Common myeloid progenitor, CD34-positive (primary cell): ENCODE results near the gene STARD9.

Experiments
- CTCF ChIA-PET: fragments of 350-600 bp; sonication (Branson Sonifier 250); formaldehyde crosslinking; loops from one replicate; lab custom pipeline; 2021; ENCODE audit warnings: antibody characterized with exemption; lab: Charles Lee
- POLR2A ChIA-PET: fragments of 350-600 bp; sonication (Branson Sonifier 250); formaldehyde crosslinking; loops from one replicate; lab custom pipeline; 2021; ENCODE audit warnings: antibody characterized with exemption; lab: Charles Lee
- DNase-seq, 3 donors: peaks; one replicate each; pipeline versions ENCODE4 v3.0.0 to v3.0.0-alpha.2; 2013
- H3K27ac ChIP-seq, 2 experiments: 1 replicate in 1 of 2; 2 replicates in 1 of 2; pipeline ENCODE4 v1.7.0; 2013; ENCODE audit warnings: inconsistent platforms in 2 of 2, low read length in 2 of 2, mild to moderate bottlenecking in 2 of 2, low read depth in 1 of 2, moderate library complexity in 1 of 2; ENCODE audit not compliant: severe bottlenecking in 2 of 2, insufficient read depth in 1 of 2, poor library complexity in 1 of 2
- H3K27me3 ChIP-seq, 5 experiments: replicated peaks in 2 of 5; 1 replicate in 3 of 5; 2 replicates in 2 of 5; pipeline versions ENCODE4 v1.6.1 to v1.7.0; 2013; ENCODE audit warnings: low read length in 4 of 5, mild to moderate bottlenecking in 2 of 5, moderate library complexity in 2 of 5, inconsistent platforms in 1 of 5; ENCODE audit not compliant: insufficient read depth in 5 of 5, control insufficient read depth in 4 of 5
- H3K36me3 ChIP-seq, 4 experiments: 1 replicate in 2 of 4; 2 replicates in 2 of 4; pipeline versions ENCODE4 v1.6.1 to v1.7.0; 2013; ENCODE audit warnings: low read length in 3 of 4, control low read depth in 1 of 4, mild to moderate bottlenecking in 1 of 4; ENCODE audit not compliant: control insufficient read depth in 4 of 4, insufficient read depth in 4 of 4
- H3K4me1 ChIP-seq, 4 experiments: 1 replicate in 3 of 4; 2 replicates in 1 of 4; pipeline versions ENCODE4 v1.6.1 to v1.7.1; 2013; ENCODE audit warnings: low read length in 3 of 4, mild to moderate bottlenecking in 3 of 4, control low read depth in 1 of 4, inconsistent platforms in 1 of 4, moderate library complexity in 1 of 4; ENCODE audit not compliant: control insufficient read depth in 4 of 4, insufficient read depth in 4 of 4; ENCODE audit errors: control extremely low read depth in 1 of 4
- H3K4me3 ChIP-seq, 7 experiments: 1 replicate in 4 of 7; 2 replicates in 3 of 7; pipeline versions ENCODE4 v1.5.1 to v1.7.0; 2013; ENCODE audit warnings: mild to moderate bottlenecking in 7 of 7, low read length in 6 of 7, moderate library complexity in 6 of 7, inconsistent platforms in 2 of 7, low read depth in 2 of 7, control low read depth in 1 of 7; ENCODE audit not compliant: insufficient read depth in 4 of 7, control insufficient read depth in 1 of 7; ENCODE audit errors: extremely low read depth in 1 of 7
- H3K9me3 ChIP-seq, 5 experiments: 1 replicate in 4 of 5; 2 replicates in 1 of 5; pipeline versions ENCODE4 v1.6.1 to v1.7.1; 2013; ENCODE audit warnings: low read length in 4 of 5, mild to moderate bottlenecking in 2 of 5, inconsistent platforms in 1 of 5, low read depth in 1 of 5, moderate library complexity in 1 of 5; ENCODE audit not compliant: control insufficient read depth in 4 of 5, insufficient read depth in 2 of 5; ENCODE audit errors: control extremely low read depth in 1 of 5
- WGBS: methylation state at CpG from one replicate; pipeline ENCODE4 v1.1.5; 2013; ENCODE audit not compliant: insufficient coverage; 5-methylcytosine and 5-hydroxymethylcytosine counted together

STARD9 gene

DNA sequence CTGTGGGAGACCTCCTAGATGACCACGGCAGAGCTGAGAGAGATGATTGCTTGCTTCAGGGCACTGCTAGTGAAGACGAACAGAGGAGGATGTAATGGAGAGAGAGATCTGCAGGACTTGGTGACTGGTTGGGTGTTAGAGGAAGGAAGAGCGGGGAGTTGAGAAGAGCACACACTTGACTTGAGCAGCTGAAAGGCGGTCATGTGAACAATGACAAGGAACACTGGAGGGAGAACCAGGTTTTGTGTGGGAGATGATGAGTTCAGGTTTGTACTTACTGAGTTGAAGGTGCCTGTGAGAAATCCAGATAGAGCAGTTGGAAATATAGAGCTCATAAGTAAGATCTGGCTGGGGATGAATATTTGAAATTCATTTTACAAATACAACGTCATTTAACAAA, 121.2 kb downstream of the STARD9 start:
- Histone ChIP-seq H3K27ac (no peak overlapping the region), H3K4me3 (no peak overlapping the region), H3K9me3 (peaks cover 0 to 3% (median 0%) of the 10 kb centered on the region in 5 experiments), H3K27me3 (no peaks in the 10 kb centered on the region), H3K36me3 (peaks cover 14 to 86% (median 58%) of the 10 kb centered on the region in 4 experiments), H3K4me1 (no peaks in the 10 kb centered on the region)
- CTCF ChIA-PET: interaction anchor here (0.9 to 1.7 kb wide), 3 partner anchors 9 to 16 kb away, joined by 3 to 7 read pairs (median 4); no protein-coding TSS in a partner anchor
- WGBS: 93% methylated on average over 4 of the region's 5 CpGs
- POLR2A ChIA-PET: no interaction called here
- no peak for DNase-seq

- DNase-seq: peak; percentile 58 to 80 (median 71)
- Histone ChIP-seq H3K27me3 (no peaks in the 10 kb centered on the region), H3K4me3 (no peak overlapping the region), H3K27ac (no peak overlapping the region), H3K4me1 (peaks cover 0 to 4% (median 1%) of the 10 kb centered on the region in 4 experiments), H3K9me3 (peaks cover 0 to 3% (median 0%) of the 10 kb centered on the region in 5 experiments), H3K36me3 (peaks cover 18 to 32% (median 23%) of the 10 kb centered on the region in 4 experiments)
- POLR2A ChIA-PET: no interaction called here
- CTCF ChIA-PET: interaction anchor here (1.8 to 3.1 kb wide), 3 partner anchors 20 to 500 kb away, joined by 5 to 13 read pairs (median 10); no protein-coding TSS in a partner anchor
- WGBS: 50% methylated on average over 2 of the region's 4 CpGs
These were observed 129.1 kb downstream of the STARD9 start for GRCh38 chr15:42704492-42704926.

DNA sequence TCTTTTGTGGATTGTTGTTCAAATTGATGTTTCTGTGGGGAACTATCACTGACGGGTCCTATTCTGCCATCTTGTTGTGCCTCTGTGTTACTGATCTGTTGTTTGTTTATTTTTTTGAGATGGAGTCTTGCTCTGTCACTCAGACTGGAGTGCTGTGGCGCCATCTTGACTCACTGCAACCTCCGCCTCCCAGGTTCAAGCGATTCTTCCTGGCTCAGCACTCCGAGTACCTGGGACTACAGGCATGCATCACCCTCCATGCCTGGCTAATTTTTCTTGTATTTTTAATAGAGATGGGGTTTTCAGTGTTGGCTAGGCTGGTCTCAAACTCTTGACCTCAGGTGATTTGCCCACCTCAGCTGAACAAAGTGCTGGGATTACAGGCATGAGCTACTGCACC, 129.9 kb downstream of the STARD9 start:
- Histone ChIP-seq H3K27ac (no peak overlapping the region), H3K4me1 (peaks cover 0 to 4% (median 1%) of the 10 kb centered on the region in 4 experiments), H3K36me3 (peaks cover 15 to 25% (median 19%) of the 10 kb centered on the region in 4 experiments), H3K27me3 (no peaks in the 10 kb centered on the region), H3K9me3 (peaks cover 0 to 3% (median 0%) of the 10 kb centered on the region in 5 experiments), H3K4me3 (no peak overlapping the region)
- DNase-seq: no peak
- POLR2A ChIA-PET: no interaction called here
- CTCF ChIA-PET: interaction anchor here (0.8 to 3.1 kb wide), 8 partner anchors 9 to 499 kb away, joined by 3 to 13 read pairs (median 4); no protein-coding TSS in a partner anchor
- WGBS: 100% methylated on average over 1 of the region's 5 CpGs

- Histone ChIP-seq H3K27ac (no peak overlapping the region), H3K9me3 (no peaks in the 10 kb centered on the region), H3K4me3 (no peak overlapping the region), H3K36me3 (peaks cover 9 to 17% (median 10%) of the 10 kb centered on the region in 4 experiments), H3K4me1 (peaks cover 0 to 4% (median 1%) of the 10 kb centered on the region in 4 experiments), H3K27me3 (no peaks in the 10 kb centered on the region)
- peak in 2 of 3 donors; percentile 25 to 31 for DNase-seq
- 92% methylated on average over 2 of the region's 2 CpGs for WGBS
- POLR2A ChIA-PET: interaction anchor here (0.6 kb wide), 1 partner anchor 1577 kb away, joined by 3 read pairs; no protein-coding TSS in a partner anchor
- CTCF ChIA-PET: interaction anchor here (0.7 to 3.1 kb wide), 4 partner anchors 16 to 497 kb away, joined by 3 to 10 read pairs (median 4); no protein-coding TSS in a partner anchor
These were observed 131.7 kb downstream of the STARD9 start for GRCh38 chr15:42707068-42707467.

DNA sequence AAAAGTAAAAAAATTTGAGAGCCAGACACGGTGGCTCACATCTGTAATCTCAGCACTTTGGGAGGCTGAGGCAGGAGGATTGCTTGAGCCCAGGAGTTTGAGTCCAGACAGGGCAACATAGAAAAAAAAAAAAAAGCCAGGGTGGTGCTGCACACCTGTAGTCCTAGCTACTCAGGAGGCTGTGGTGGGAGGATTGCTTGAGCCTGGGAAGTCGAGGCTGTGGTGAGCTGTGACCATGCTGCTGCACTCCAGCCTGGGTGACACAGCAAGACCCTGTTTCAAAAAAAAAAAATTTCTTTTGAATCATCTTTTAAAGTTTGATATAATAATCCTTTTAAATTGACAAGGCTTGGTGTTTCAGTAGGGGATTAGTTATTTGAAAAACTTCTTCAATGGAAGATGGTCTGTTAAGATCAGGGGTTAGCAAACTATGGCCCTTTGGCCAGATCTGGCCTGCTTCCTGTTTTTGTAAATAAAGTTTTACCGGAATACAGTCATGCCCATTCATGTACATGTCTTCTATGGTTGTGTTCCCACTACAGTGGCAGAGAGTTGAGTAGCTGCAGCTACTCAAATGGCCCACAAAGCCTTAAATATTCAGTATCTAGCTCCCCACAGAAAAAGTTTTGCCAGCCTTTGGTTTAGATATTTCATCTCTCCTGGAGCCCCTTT, 132.6 kb downstream of the STARD9 start:
- Histone ChIP-seq H3K4me1 (peaks cover 0 to 4% (median 1%) of the 10 kb centered on the region in 4 experiments), H3K36me3 (peaks cover 4 to 21% (median 4%) of the 10 kb centered on the region in 4 experiments), H3K27me3 (no peaks in the 10 kb centered on the region), H3K4me3 (no peak overlapping the region), H3K9me3 (no peaks in the 10 kb centered on the region), H3K27ac (no peak overlapping the region)
- 70% methylated on average over 2 of the region's 3 CpGs for WGBS
- POLR2A ChIA-PET: no interaction called here
- CTCF ChIA-PET: interaction anchor here (0.6 to 0.7 kb wide), 2 partner anchors 19 to 644 kb away, joined by 3 read pairs; no protein-coding TSS in a partner anchor
- peak in 2 of 3 donors; percentile 28 to 50 for DNase-seq

GRCh38 chr15:42710662-42711061, 135.3 kb downstream of the STARD9 start:
- H3K27me3 ChIP-seq: no peaks in the 10 kb centered on the region
- CTCF ChIA-PET: interaction anchor here (1.4 kb wide), 1 partner anchor 12 kb away, joined by 4 read pairs; no protein-coding TSS in a partner anchor
- peaks cover 0 to 4% (median 1%) of the 10 kb centered on the region in 4 experiments for H3K4me1 ChIP-seq
- no peaks in the 10 kb centered on the region for H3K9me3 ChIP-seq
- DNase-seq: no peak
- H3K27ac ChIP-seq: no peak overlapping the region
- 100% methylated on average over 1 of the region's 2 CpGs for WGBS
- POLR2A ChIA-PET: interaction anchor here (0.6 to 0.7 kb wide), 2 partner anchors 55 to 794 kb away, joined by 3 to 9 read pairs; no protein-coding TSS in a partner anchor
- H3K36me3 ChIP-seq: peaks cover 0 to 8% (median 6%) of the 10 kb centered on the region in 4 experiments
- no peak overlapping the region for H3K4me3 ChIP-seq
